Esophagus muscularis mucosa (tissue), 4 donors: ENCODE data around the gene CHRNA4. TPM values are rescaled to one million over a fixed set of nuclear protein-coding genes. Genes with fewer than 3 reads are reported as not detected.

Experiments
- DNase-seq: peaks from one replicate; pipeline ENCODE4 v3.0.0-alpha.2; 2017; ENCODE audit errors: extremely low spot score
- H3K27ac ChIP-seq, 4 donors: fragments of 200-600 bp; sonication (generic); replicated peaks in 1 of 4; 1 replicate in 3 of 4; 2 replicates in 1 of 4; pipeline ENCODE4 v1.5.1; 2016 to 2019; ENCODE audit warnings: mild to moderate bottlenecking in 1 of 4
- H3K27me3 ChIP-seq, 4 donors: fragments of 200-600 bp; sonication (generic); one replicate each; pipeline versions ENCODE4 v1.5.1 to v1.6.0; 2016 to 2019
- H3K36me3 ChIP-seq, 4 donors: fragments of 200-600 bp; sonication (generic); one replicate each; pipeline ENCODE4 v1.5.1; 2016 to 2019
- H3K4me1 ChIP-seq, 4 donors: fragments of 200-600 bp; sonication (generic); one replicate each; pipeline ENCODE4 v1.5.1; 2016 to 2019
- H3K4me3 ChIP-seq, 4 donors: fragments of 200-600 bp; sonication (generic); 1 replicate in 2 of 4; 2 replicates in 2 of 4; pipeline ENCODE4 v1.5.1; 2016 to 2019; ENCODE audit warnings: mild to moderate bottlenecking in 4 of 4, moderate library complexity in 1 of 4
- H3K9me3 ChIP-seq, 4 donors: fragments of 200-600 bp; sonication (generic); 1 replicate in 3 of 4; 2 replicates in 1 of 4; pipeline ENCODE4 v1.5.1; 2016 to 2019
- EP300 ChIP-seq: sonication (generic); formaldehyde crosslinking; IDR thresholded peaks from one replicate; pipeline ENCODE4 v1.6.1; 2017; ENCODE audit warnings: antibody characterized with exemption
- POLR2A ChIP-seq: fragments of 450-650 bp; IDR thresholded peaks from one replicate; pipeline ENCODE4 v1.6.1; 2017; ENCODE audit warnings: antibody characterized with exemption, moderate library complexity, mild to moderate bottlenecking, low read depth
- POLR2AphosphoS5 ChIP-seq, 2 donors: sonication (generic); formaldehyde crosslinking; IDR thresholded peaks; one replicate each; pipeline ENCODE4 v1.6.1; 2017; ENCODE audit warnings: antibody characterized with exemption in 2 of 2
- WGBS: methylation state at CpG from one replicate; pipeline ENCODE4 v1.1.5; 2018; 5-methylcytosine and 5-hydroxymethylcytosine counted together
- intact Hi-C: fragments of 100-400 bp; cut with DNase I; formaldehyde crosslinking; loops from one replicate; pipeline ENCODE4 v1.15.1; 2023
- total RNA-seq, 4 donors: library from RNA; depleted of rRNA; stranded (reverse); fragments of >200 nt; gene quantifications; one replicate each; pipeline versions ENCODE4 v1.1.0 to v1.2.1, GENCODE V29; 2016
- TF ChIP-seq, protein P1 (sequence below), 3 experiments: fragments of 200-600 bp in 2 of 3; fragments of 450-650 bp in 1 of 3; sonication (generic) in 2 of 3; IDR thresholded peaks; one replicate each; pipeline ENCODE4 v1.5.1; 2017 to 2019; ENCODE audit warnings: antibody characterized with exemption in 3 of 3, mild to moderate bottlenecking in 2 of 3, moderate library complexity in 1 of 3

Gene CHRNA4
- total RNA-seq, 4 donors from 2014 or later: not detected

DNA sequence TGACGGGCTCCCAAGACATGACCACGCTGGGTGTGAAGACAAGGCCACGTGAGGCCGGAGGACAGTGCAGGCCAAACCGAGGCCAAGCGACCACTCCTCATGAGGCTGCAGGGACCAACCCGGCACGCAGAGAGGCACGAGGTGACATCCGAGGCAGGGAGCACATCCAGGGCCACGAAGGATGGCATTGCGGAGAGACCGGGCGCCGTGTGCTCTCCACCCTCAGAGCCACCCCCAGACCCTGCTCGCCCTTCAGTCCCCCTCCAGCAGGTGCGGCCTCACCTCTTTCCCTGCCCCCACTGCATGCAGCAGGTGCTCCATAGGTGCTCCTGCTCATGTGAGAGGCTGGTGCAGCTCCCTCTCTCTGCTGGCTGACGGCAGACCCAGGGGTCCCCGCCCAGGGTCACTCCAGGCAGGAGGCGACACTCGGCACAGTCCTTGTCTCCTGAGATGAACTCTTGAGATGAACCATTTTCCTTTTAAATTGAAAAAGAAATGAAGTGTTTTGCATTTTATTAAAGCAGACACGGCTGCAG lies 33.8 kb upstream of the CHRNA4 start:
- intact Hi-C loops: no loop called here
- no peak for DNase-seq
- Histone ChIP-seq H3K27me3 (peaks cover 0 to 84% (median 0%) of the 10 kb centered on the region in 4 donors), H3K4me1 (peaks cover 0 to 12% (median 4%) of the 10 kb centered on the region in 4 donors), H3K4me3 (no peak overlapping the region), H3K27ac (no peak overlapping the region), H3K9me3 (peaks cover 0 to 17% (median 4%) of the 10 kb centered on the region in 4 donors), H3K36me3 (no peaks in the 10 kb centered on the region)
- WGBS: 75% methylated on average over 6 of the region's 22 CpGs
- TF ChIP-seq POLR2AphosphoS5 (IDR thresholded peaks at IDR 0.05): no peak
- TF ChIP-seq, protein P1, sequence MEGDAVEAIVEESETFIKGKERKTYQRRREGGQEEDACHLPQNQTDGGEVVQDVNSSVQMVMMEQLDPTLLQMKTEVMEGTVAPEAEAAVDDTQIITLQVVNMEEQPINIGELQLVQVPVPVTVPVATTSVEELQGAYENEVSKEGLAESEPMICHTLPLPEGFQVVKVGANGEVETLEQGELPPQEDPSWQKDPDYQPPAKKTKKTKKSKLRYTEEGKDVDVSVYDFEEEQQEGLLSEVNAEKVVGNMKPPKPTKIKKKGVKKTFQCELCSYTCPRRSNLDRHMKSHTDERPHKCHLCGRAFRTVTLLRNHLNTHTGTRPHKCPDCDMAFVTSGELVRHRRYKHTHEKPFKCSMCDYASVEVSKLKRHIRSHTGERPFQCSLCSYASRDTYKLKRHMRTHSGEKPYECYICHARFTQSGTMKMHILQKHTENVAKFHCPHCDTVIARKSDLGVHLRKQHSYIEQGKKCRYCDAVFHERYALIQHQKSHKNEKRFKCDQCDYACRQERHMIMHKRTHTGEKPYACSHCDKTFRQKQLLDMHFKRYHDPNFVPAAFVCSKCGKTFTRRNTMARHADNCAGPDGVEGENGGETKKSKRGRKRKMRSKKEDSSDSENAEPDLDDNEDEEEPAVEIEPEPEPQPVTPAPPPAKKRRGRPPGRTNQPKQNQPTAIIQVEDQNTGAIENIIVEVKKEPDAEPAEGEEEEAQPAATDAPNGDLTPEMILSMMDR (IDR thresholded peaks at IDR 0.05): no peak
- TF ChIP-seq POLR2A: no peak
- TF ChIP-seq EP300: no peak

DNA sequence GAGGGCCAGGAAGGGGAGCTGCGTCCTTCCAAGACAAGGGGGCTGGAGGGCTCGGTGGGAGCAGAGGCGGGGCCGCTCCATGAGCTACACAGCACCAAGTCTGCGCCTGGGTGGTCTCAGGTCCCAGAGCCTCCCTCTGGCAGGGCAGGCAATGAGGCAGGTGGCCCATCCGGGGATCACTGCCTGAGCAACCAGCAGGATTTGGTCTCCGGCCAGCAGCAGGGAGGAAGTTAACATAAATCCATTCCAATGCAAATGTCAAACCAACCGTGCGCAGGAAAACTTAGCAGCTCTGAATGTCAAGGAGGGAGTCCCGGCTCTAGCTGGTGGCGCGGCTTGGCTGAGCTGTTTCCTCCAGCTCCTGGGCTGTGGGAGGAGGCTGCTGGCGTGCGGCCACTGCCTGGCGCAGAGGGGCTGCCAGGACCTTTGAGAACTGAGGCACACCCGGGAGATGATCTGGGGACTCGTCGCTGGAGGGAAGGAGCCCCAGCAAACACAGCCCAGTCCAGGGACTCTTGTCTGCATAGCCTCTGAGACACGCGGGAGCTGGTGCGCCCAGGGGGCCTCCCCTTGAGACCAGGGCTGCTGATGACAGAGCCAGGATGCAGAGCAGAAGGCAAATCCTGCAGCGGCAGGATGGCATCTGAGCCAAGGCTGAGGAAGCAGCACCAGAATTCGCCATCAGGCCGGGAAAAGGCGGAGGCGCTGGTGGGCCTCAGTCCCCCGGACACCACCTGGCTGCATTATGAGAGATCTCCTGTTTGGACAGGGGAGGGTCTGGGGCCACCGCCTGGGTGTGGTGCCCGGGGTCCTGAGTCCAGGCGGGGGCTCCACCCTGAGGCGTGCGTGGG lies 33.1 kb upstream of the CHRNA4 start:
- Histone ChIP-seq H3K27ac (no peak overlapping the region), H3K9me3 (peaks cover 0 to 18% (median 4%) of the 10 kb centered on the region in 4 donors), H3K27me3 (peaks cover 0 to 77% (median 0%) of the 10 kb centered on the region in 4 donors), H3K4me3 (no peak overlapping the region), H3K4me1 (peaks cover 0 to 12% (median 4%) of the 10 kb centered on the region in 4 donors), H3K36me3 (no peaks in the 10 kb centered on the region)
- intact Hi-C loops: no loop called here
- TF ChIP-seq, protein P1 (IDR thresholded peaks at IDR 0.05): no peak
- TF ChIP-seq POLR2AphosphoS5 (IDR thresholded peaks at IDR 0.05): no peak
- WGBS: 27% methylated on average over 15 of the region's 32 CpGs
- no peak for DNase-seq

DNA sequence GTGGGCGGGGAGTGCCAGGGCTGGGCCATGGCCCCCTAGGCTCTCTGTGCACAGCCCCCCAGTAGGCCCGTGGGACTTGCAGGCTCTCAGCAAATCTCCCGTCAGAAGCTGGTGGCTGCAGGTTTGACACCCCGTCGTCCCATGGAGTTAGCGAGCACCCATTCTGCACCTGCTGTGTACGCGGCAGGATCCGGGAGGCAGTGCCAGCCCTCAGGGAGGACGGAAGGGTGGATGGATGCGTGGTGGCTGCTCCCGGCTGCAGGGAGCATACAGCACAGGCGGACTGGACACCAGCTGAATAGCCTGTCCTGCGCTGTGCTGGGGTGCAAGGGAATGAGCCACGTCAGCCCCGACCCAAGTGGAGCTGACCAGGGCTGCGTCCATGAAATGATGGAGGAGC lies 32.4 kb upstream of the CHRNA4 start:
- Histone ChIP-seq H3K9me3 (peaks cover 0 to 18% (median 4%) of the 10 kb centered on the region in 4 donors), H3K27ac (no peak overlapping the region), H3K27me3 (peaks cover 0 to 72% (median 0%) of the 10 kb centered on the region in 4 donors), H3K4me1 (peaks cover 0 to 12% (median 4%) of the 10 kb centered on the region in 4 donors), H3K36me3 (no peaks in the 10 kb centered on the region), H3K4me3 (no peak overlapping the region)
- DNase-seq: no peak
- 72% methylated on average over 7 of the region's 17 CpGs for WGBS
- no peak for TF ChIP-seq POLR2AphosphoS5 (IDR thresholded peaks at IDR 0.05)
- no peak for TF ChIP-seq POLR2A
- TF ChIP-seq, protein P1 (IDR thresholded peaks at IDR 0.05): no peak
- no peak for TF ChIP-seq EP300
- intact Hi-C loops: no loop called here

DNA sequence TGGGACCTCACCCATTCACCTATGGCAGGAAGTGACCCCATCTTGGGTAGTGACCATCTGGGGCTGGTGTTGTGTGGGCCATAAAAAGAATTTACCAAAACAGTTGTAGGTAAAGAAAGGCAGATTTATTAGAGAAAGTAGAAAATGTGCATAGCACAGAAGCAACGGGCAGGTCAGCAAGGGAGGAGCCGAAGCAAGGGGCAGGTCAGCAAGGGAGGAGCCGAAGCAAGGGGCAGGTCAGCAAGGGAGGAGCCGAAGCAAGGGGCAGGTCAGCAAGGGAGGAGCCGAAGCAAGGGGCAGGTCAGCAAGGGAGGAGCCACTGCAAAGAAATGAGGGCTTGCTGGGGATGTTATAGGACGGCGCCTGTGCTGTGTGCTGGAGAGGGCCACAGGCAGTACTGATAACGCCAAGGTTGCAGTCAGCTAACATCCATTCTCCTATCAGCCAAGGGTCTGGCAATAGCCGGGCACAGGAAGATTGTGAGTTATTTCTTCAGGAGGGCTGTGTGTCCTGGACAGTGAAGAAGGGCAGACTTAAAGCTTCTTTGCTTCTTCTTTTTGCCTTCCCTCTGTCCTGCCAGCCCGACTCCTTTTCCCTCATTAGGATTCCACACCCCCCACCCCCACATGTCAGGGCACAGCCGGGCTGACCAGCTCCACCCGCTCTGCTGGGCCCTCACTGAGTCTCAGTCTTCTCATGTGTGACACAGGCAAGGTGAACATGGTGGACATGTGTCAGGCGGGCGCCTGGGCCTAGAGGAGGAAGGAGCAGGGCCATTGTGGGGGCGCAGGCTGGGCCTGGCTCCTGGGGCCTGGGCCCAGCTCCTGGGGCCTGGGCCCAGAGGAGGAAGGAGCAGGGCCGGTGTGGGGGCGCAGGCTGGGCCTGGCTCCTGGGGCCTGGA lies 31.6 kb upstream of the CHRNA4 start:
- DNase-seq: no peak
- Histone ChIP-seq H3K27ac (no peak overlapping the region), H3K27me3 (peaks cover 0 to 66% (median 0%) of the 10 kb centered on the region in 4 donors), H3K36me3 (no peaks in the 10 kb centered on the region), H3K4me3 (no peak overlapping the region), H3K4me1 (peaks cover 0 to 12% (median 4%) of the 10 kb centered on the region in 4 donors), H3K9me3 (peaks cover 0 to 18% (median 4%) of the 10 kb centered on the region in 4 donors)
- intact Hi-C loops: no loop called here
- TF ChIP-seq EP300: no peak
- TF ChIP-seq, protein P1 (IDR thresholded peaks at IDR 0.05): no peak
- no peak for TF ChIP-seq POLR2A
- TF ChIP-seq POLR2AphosphoS5 (IDR thresholded peaks at IDR 0.05): no peak
- 91% methylated on average over 16 of the region's 17 CpGs for WGBS
